Omental fat pad (tissue), 4 donors: ENCODE data around the gene CWC15. TPM values are rescaled to one million over a fixed set of nuclear protein-coding genes. Genes with fewer than 3 reads are reported as not detected.
"Not testable (repeated sequence)": the region's sequence is repeated elsewhere in the genome, so short reads cannot be mapped to it uniquely, and the experiment has no call there.

ENCODE experiments used
- ATAC-seq: fragments of 150-250 bp; one replicate; pipeline ENCODE4 v1.9.1; 2016; ENCODE audit warnings: mild to moderate bottlenecking, moderate library complexity; ENCODE audit not compliant: low FRiP score
- DNase-seq: peaks from one replicate; pipeline ENCODE4 v3.0.0-alpha.2; 2019; ENCODE audit warnings: low spot score
- total RNA-seq, 4 donors: library from RNA; depleted of rRNA; stranded (reverse); fragments of >200 nt; gene quantifications; one replicate each; pipeline ENCODE4 v1.1.0, GENCODE V29; 2016
- TF ChIP-seq, protein P1 (sequence below), 3 donors: fragments of 450-650 bp; IDR thresholded peaks; one replicate each; pipeline ENCODE4 v1.5.1; 2016 to 2017; ENCODE audit warnings: antibody characterized with exemption in 3 of 3, mild to moderate bottlenecking in 3 of 3, moderate library complexity in 2 of 3

Gene CWC15
- total RNA-seq = 10 to 100 TPM; 33.0 to 51.1 (median 42.0) TPM

DNA sequence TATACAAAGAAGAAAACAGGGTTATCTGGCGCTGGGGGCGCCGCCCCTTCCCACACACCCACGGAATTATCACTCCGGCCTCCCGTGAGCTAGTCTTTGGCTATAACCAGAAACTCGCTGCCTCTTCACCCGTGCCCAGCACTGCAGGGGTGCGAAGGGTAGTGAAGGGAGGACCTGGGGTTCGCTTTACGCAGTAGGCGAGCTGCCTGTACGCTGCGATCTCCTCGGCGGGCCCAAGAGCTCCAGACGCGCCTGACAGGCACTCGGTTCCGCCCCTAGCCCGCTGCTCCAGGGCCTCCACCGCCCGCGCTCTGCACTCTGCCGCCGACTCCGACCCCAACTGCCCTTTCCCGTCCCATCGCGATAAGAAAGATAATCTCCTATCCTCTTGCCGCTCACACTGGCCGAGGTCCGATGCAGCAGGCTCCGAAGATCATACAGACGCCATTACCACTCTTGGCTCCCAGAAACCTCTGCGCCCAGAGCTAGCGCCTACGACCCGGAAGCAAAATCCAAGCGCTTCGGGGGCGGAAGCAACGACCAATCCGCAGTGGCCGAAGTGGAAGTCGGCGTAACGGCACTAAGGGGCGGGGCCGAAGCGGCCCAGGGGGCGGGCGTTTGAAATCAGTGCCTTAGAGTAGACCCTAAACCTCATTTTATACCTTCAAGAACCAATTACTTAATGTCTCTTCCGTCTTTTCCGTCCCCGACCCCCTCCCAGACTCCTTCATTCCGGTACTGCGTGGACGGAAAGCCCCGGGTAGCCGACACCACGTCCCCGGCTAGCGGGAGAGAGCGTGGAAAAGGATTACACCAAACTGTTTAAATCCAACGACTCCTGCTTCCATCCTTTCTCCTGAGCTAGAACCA, at the start of gene CWC15, which contains the start of gene KDM4D:
TSS of gene CWC15 (minus strand) at position 458 of the 870 bp plus-strand sequence. CDS start 1,371 bp downstream, outside the sequence.
TSS of gene KDM4D (plus strand) at position 611 of the 870 bp plus-strand sequence. CDS start 23,664 bp downstream, outside the sequence.
- DNase-seq (peak; percentile 73), ATAC-seq (peak; percentile 99)
- TF ChIP-seq, protein P1, sequence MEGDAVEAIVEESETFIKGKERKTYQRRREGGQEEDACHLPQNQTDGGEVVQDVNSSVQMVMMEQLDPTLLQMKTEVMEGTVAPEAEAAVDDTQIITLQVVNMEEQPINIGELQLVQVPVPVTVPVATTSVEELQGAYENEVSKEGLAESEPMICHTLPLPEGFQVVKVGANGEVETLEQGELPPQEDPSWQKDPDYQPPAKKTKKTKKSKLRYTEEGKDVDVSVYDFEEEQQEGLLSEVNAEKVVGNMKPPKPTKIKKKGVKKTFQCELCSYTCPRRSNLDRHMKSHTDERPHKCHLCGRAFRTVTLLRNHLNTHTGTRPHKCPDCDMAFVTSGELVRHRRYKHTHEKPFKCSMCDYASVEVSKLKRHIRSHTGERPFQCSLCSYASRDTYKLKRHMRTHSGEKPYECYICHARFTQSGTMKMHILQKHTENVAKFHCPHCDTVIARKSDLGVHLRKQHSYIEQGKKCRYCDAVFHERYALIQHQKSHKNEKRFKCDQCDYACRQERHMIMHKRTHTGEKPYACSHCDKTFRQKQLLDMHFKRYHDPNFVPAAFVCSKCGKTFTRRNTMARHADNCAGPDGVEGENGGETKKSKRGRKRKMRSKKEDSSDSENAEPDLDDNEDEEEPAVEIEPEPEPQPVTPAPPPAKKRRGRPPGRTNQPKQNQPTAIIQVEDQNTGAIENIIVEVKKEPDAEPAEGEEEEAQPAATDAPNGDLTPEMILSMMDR (IDR thresholded peaks at IDR 0.05) = no peak

DNA sequence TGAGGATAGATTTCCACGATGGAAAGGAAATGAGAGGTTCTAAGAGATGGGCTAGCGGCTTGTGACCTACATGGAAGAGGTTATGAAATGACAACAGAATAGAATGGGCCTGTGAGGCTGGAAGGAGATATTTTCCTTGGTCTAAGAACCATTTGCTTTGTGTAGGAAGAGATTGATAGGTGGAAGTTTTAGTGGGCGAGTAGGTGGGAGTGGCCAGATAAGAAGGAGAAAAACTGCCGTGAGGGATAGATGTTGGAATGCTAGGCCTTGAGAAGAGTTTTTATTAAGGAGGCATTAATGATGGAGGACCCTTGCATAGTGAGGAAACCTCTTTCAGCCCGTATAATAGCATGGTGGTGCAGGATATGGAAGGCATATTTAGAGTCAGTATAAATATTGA, 48.1 kb upstream of the CWC15 start:
- ATAC-seq = not testable (repeated sequence)

DNA sequence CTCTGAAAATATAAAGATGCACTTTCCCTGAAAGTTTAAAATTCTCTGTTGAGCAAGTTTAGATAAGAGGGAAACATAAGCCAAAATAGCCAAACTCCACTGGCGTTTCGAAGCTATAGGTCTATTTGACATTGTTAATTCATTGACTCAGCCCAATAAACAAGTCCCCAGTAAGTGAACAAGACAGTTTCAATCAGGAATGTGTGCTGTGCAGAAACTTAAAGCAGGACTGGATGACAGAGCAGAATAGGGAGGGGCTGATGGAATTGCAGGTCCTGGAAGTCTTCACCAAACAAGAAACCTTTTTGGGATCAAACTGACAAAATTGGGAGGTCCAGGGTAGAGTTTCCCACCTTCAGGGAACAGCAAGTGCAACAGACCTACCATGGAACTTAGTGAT, 42.8 kb upstream of the CWC15 start:
- no peak for DNase-seq
- no peak for ATAC-seq
- TF ChIP-seq, protein P1 (IDR thresholded peaks at IDR 0.05) = no peak

More for the DNA sequence above, 48.1 kb upstream of the CWC15 start:
- not testable (repeated sequence) for DNase-seq

DNA sequence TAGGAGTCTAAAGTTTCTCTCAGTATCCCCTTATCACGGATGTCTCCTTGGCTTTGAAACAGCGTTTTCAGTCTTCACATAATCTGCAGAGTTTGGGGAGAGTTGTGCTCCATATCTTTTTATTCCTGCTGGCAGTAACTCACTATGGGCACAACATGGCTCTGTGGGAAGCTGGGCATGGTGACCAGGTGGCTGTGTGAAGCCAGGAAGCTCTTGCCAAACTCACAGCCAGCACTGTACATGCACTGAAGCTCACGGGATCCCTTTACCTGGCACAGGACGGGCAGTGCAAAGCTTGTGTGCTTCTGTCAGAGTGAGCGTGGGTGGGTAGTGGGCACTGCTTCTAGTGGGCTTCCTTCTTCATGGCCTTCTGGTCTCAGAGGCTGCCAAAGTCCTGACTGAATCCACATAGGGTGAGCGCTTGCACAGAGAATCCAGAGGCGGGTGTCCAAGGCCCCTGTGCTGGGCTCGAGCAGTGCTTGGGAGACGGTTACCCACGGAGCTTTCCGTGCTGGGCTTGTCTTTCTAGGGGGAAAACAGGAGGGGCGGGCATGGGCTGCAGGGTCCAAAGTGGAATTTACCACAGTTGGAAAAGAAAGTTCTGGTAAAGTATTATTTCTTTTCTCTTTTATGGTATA, 40.9 kb upstream of the CWC15 start:
- ATAC-seq = no peak
- DNase-seq = no peak
- TF ChIP-seq, protein P1 (IDR thresholded peaks at IDR 0.05) = no peak

DNA sequence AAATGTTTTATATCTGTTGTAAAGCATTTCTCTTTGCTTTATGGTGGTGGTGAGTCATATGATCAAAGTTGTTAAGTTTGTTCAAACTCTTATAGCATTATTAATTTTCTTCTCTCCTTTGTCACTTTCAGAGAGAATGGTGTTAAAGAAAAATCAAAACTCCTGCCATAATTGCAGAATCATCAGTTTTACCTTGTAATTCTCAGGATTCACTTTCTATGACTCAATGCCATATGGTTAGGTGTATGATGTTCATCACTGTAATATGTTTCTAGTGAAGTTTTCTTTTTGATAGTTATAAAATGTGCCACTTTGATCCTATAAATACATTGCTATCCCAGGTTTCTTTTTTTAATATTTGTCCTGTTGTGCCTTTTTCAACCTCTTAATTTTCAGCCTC, 38.0 kb upstream of the CWC15 start:
- ATAC-seq (no peak), DNase-seq (no peak)
- TF ChIP-seq, protein P1 (IDR thresholded peaks at IDR 0.05) = no peak

DNA sequence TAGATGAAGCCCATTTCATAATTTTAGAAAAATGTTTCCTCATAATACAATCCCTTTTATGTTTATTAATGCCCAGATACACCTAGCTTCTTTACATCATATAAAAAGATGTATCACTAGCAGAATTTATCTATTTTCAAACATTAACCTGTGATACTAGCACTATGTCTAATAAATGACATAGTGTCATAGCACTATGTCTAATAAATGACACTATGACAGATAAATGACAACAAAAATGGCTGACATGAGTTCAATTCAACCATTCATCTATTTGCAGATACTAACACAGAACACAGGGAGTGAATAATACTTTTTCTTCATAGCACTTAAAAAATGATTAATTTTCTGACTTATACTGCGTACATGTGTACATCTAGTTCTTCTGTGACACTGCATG, 32.3 kb upstream of the CWC15 start:
- DNase-seq = no peak
- TF ChIP-seq, protein P1 (IDR thresholded peaks at IDR 0.05) = no peak
- ATAC-seq = no peak

DNA sequence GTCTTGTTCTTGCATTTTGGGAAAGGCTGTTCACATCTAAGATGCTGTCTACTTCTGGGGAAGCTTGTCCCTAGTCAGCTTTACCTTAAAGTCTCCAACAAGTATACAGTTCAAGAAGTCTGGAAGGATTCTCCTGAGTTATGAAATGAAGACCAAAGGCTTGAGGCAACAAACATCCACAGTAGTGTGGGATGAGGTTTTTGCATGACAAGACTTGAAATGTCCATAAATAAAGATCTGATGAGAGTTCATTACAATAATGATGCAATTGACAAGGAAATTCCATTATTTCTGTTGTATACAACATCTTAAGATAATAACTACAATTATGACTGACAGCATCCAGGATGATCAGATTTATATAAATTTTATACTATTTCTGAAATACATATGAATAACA, 30.4 kb upstream of the CWC15 start:
- TF ChIP-seq, protein P1 (IDR thresholded peaks at IDR 0.05) = no peak
- ATAC-seq (no peak), DNase-seq (no peak)
